ENCODE results near the gene HIGD1B.

Gene HIGD1B

GRCh38 chr17:44880062-44880461 is 32.4 kb downstream of the HIGD1B start:
- no peak for FAIRE-seq

DNA sequence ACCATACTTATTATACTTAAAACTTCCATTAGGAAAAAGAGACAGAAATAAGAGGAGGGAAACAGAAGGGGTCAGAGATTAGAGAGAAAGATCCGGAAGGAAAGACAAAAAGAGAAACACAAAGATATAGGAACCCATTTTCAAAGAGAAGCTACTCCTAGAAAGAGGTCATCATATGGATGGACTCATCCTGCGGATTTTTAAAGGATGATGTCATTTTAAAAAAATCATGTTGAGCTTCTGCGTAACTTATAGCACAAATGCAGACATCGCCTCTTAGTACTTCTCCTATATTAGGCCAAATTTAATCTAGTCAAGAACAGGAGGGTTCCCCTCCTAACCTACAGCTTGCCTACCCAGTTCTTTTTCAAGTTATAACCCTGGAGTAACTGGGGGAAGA is 33.5 kb downstream of the HIGD1B start:
- no peak for FAIRE-seq

DNA sequence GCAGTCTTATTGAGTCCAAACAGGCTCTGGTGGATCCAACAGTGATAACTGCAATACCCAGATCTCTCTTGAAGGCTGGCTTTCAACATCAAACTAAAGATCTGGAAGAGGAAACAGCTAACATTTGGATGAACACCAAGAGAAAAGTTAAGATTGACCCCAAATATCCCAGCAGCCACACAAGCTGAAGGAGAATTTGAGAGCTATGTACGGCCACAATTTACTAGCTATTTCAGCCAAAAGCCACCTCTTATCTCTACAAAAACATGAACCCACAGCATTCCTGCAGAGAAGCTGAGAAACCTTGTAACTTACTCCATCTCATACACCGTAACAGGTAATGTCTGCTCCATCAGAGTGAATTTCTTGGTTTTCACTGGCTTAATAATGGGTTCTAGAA is 37.3 kb downstream of the HIGD1B start:
- FAIRE-seq: no peak

DNA sequence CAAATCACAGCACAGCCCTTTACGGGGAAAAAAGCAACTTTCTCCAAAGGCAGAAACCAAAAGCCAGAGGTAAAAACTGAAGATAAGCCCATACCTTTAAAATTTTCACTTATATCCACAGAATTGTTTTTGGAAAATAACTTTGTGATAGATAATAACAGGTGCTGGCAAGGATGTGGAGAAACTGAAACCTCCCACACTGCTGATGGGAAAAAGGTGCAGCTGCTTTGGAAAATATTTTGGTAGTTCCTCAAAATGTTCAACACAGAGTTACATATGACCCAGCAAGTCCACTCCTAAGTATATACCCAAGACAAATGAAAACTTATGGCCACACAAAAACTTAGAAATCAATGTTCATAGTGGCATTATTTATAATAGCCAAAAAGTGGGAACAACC is 39.3 kb downstream of the HIGD1B start:
- no peak for FAIRE-seq

- FAIRE-seq: no peak
These were observed 40.6 kb downstream of the HIGD1B start for GRCh38 chr17:44887971-44888954.

DNA sequence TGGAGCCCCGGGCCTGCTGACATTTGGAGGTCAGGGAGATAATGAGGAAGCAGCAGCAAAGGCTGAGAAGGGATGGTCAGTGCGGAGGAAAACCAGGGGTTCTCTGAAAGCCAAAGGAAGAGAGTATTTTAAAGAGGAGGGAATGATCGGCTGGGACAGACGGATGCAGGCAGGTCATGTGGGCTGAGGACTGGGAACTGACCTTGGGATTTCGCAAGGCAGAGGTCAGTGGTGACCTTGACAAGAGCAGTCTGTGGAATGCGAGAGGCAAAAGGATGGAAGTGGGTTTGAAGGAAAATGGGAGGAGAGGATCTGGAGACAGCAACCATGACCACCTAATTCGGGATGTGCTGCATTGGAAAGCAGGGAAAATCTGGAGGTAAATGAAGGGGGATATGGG is 41.3 kb downstream of the HIGD1B start:
- no peak for FAIRE-seq

DNA sequence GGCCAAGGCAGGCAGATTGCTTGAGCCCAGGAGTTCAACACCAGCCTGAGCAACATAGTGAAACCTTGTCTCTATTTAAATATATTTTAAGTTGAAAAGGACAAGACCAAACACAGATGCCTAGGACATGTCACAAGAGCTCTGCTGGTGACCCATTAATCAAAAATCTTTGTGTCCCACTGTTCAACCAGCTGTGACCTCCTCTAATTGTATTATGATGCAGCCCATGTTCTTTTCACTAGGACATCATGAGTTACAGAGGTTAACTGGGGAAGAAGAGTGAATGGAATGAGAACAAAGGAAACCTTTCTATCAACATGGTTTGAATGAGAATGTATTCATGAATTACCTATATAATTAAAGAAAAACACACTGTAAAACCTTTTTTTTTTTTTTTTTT is 44.6 kb downstream of the HIGD1B start:
- no peak for FAIRE-seq

GRCh38 chr17:44894642-44895041 is 47.0 kb downstream of the HIGD1B start:
- no peak for FAIRE-seq

- no peak for FAIRE-seq
These were observed 51.0 kb downstream of the HIGD1B start for GRCh38 chr17:44898768-44899073.

DNA sequence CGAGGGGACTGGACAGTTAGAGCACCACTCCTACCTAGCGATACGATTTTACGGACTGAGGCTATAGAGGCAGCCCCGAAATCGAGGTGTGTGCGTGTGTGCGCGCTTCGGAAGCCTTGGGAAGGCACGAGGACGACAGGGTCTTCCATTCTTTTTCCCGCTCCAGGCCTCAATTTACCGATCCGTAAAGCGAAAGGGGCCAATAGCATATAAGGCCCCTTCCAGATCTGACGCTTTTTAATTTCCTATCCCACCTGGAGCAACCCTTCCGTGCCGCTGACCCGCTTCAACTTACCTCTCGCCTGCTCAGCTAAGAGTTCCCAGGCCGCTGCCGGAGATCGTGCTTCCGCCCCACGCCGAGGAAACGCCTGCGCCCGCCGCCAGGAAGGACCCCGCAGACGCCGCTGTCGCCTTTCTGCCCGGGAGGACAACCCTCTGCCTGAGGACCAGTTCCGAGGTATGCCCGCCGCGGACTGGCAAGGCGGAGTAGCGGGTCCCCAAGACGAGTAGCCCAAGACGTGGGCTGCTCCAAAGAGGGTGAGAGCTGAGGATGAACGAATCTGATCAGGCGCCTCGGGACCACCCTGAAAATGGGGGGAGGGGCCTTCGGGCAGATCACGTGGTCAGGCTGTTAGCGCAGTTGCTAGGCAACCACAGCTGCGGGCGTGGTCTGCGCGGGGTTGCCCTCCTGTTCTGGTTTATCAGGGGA is 51.5 kb downstream of the HIGD1B start, which contains the start of gene EFTUD2:
EFTUD2 (minus strand) TSS at position 372 of the 709 bp plus-strand sequence. CDS start 4,924 bp downstream, outside the sequence.
- no peak for FAIRE-seq
